ENCODE data around the gene ESYT2.

The ESYT2 gene

GRCh38 chr7:158802535-158803366 lies 26.6 kb downstream of the ESYT2 start:
- no peak for TF ChIP-seq CTCF (IDR thresholded peaks at IDR 0.05; ENCODE audit: control extremely low read depth, extremely low read depth, low read depth, missing control alignments)
- ChIA-PET CTCF (interaction anchor here (1.5 kb wide), 1 partner anchor 23 kb away, joined by 4 read pairs; no protein-coding TSS in a partner anchor), POLR2A (no interaction called here)
- DNase-seq (ENCODE audit: extremely low spot score): no peak

- no peak for TF ChIP-seq CTCF (IDR thresholded peaks at IDR 0.05; ENCODE audit: control extremely low read depth, extremely low read depth, low read depth, missing control alignments)
- DNase-seq (ENCODE audit: extremely low spot score): no peak
- POLR2A ChIA-PET: no interaction called here
- CTCF ChIA-PET: no interaction called here
Measured at GRCh38 chr7:158798741-158799140, 30.6 kb downstream of the ESYT2 start.

GRCh38 chr7:158796667-158797066 lies 32.6 kb downstream of the ESYT2 start:
- TF ChIP-seq CTCF (IDR thresholded peaks at IDR 0.05; ENCODE audit: control extremely low read depth, extremely low read depth, low read depth, missing control alignments): no peak
- no peak for DNase-seq (ENCODE audit: extremely low spot score)
- ChIA-PET CTCF (no interaction called here), POLR2A (no interaction called here)

GRCh38 chr7:158795272-158795671 lies 34.0 kb downstream of the ESYT2 start:
- POLR2A ChIA-PET: no interaction called here
- CTCF ChIA-PET: interaction anchor here (1.2 to 1.7 kb wide), 4 partner anchors 12 to 33 kb away, joined by 3 to 6 read pairs (median 4); no protein-coding TSS in a partner anchor
- DNase-seq (ENCODE audit: extremely low spot score): no peak
- no peak for TF ChIP-seq CTCF (IDR thresholded peaks at IDR 0.05; ENCODE audit: control extremely low read depth, extremely low read depth, low read depth, missing control alignments)

GRCh38 chr7:158791107-158791506 lies 38.2 kb downstream of the ESYT2 start:
- POLR2A ChIA-PET: no interaction called here

GRCh38 chr7:158789842-158790241 lies 39.5 kb downstream of the ESYT2 start:
- POLR2A ChIA-PET: no interaction called here
- no peak for TF ChIP-seq CTCF (IDR thresholded peaks at IDR 0.05; ENCODE audit: control extremely low read depth, extremely low read depth, low read depth, missing control alignments)
- DNase-seq (ENCODE audit: extremely low spot score): no peak
- CTCF ChIA-PET: no interaction called here

More at GRCh38 chr7:158791107-158791506, 38.2 kb downstream of the ESYT2 start:
- TF ChIP-seq CTCF (IDR thresholded peaks at IDR 0.05; ENCODE audit: control extremely low read depth, extremely low read depth, low read depth, missing control alignments): no peak
- DNase-seq (ENCODE audit: extremely low spot score): no peak
- CTCF ChIA-PET: no interaction called here
